Measurements from ENCODE around the gene APBB1.

GRCh38 chr11:6393989-6394670 lies 24.8 kb downstream of the APBB1 start:
- TF ChIP-seq CTCF (IDR thresholded peaks at IDR 0.05 in 8 of 11, conservative IDR thresholded peaks at IDR 0.05 in 3 of 11) (no peak), POLR2A (IDR thresholded peaks at IDR 0.05) (no peak), POLR2AphosphoS5 (IDR thresholded peaks at IDR 0.05) (peak in 1 of 3 donors; percentile 49)

Data from spleen (tissue), 7 donors.